Mesothelial cell of epicardium (in vitro differentiated cells): ENCODE results near the gene YWHAB. TPM values are rescaled to one million over a fixed set of nuclear protein-coding genes. Genes with fewer than 3 reads are reported as not detected.
A peak's percentile ranks its signal among the peaks of the same experiment; 100 is the strongest.

Experiments
- DNase-seq, 2 experiments: peaks; one replicate each; pipeline ENCODE4 v3.0.0; 2021; ENCODE audit warnings: low spot score in 2 of 2; ENCODE audit not compliant: unreplicated experiment in 2 of 2
- H3K27ac Mint-ChIP-seq: 2 replicates; pipeline ENCODE4 v1.8.0; 2021; ENCODE audit warnings: mixed read lengths
- H3K27me3 Mint-ChIP-seq: 2 replicates; pipeline ENCODE4 v1.8.0; 2021; ENCODE audit warnings: low read depth, mixed read lengths
- H3K36me3 Mint-ChIP-seq: 2 replicates; pipeline ENCODE4 v1.8.0; 2021; ENCODE audit warnings: mixed read lengths
- H3K4me1 Mint-ChIP-seq: 2 replicates; pipeline ENCODE4 v1.8.0; 2021; ENCODE audit warnings: mixed read lengths
- H3K4me3 Mint-ChIP-seq: 2 replicates; pipeline ENCODE4 v1.8.0; 2021; ENCODE audit warnings: mild to moderate bottlenecking, moderate library complexity, mixed read lengths
- H3K9me3 Mint-ChIP-seq: 2 replicates; pipeline ENCODE4 v1.8.0; 2021; ENCODE audit warnings: mixed read lengths
- CTCF ChIP-seq: fragments of 200-600 bp; sonication (generic); IDR thresholded peaks from one replicate; pipeline ENCODE4 v1.5.0; 2021; ENCODE audit warnings: antibody characterized with exemption; ENCODE audit not compliant: unreplicated experiment
- total RNA-seq: library from RNA; stranded (reverse); gene quantifications from 3 replicates; pipeline ENCODE4 v1.2.1, GENCODE V29; 2021

The YWHAB gene
- total RNA-seq, 1 donor from 2014 or later: 113 TPM

DNA sequence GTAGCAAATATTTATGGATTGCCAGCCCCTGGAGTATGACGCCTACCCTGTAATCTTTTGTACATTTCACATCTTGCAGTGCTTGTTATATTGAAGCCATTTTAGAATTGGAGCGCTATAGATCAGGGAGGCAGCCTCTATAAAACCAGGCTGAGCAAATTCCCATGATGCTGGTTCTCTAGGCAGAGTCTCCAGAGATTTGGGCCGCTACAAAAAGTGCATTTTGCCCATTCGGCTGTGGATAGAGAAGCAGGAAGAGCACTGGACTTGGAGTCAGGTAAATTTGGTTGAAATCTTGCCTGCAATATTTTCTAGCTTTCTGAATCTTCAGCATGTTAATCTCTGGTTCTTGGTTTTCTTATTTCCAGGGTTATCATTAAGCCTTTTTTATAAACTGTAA lies 2.0 kb downstream of the YWHAB start:
- H3K9me3 Mint-ChIP-seq: no peaks in the 10 kb centered on the region
- peaks cover 46% of the 10 kb centered on the region for H3K4me1 Mint-ChIP-seq
- H3K27ac Mint-ChIP-seq: peak overlapping the region; percentile 90

DNA sequence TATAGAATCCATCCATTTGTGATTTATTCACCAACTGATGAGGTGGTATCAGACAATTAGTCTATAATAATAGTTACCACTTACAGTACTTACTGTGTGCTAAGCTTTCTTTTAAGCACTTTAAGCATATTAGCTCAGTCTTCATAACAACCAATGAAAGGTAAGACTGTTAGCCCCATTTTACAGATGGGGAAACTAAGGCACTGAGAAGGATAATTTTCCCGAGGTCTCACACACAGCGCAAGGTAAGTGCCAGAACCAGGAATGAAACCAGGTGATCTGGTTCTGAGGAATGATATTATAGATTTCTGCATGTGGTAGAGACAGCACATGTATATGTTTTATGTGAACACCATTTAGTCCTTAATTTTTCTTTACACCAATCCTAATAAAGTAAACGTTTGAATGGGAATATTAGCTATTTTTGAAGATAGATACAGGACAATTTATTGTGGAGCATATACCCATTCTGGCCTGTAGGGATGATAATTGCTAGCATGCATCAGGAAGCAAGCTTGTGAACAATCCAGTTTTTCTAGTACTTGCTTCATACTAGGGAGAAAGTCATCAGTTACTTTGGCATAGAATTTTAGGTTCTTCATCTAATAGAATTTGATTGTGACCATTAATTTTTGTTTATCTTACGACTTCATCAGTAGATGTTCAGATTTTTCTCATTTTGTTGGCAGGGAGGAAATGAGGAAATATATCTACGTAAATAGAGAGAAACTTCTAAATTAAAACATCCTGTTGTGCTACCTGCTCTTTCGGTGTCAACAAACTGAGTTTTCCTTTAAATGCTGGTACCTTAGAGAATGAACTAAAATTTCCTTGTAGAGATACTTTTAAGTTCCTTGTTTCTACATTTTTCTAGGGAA lies 3.0 kb downstream of the YWHAB start:
- H3K4me3 Mint-ChIP-seq: no peak overlapping the region
- no peaks in the 10 kb centered on the region for H3K27me3 Mint-ChIP-seq
- no peaks in the 10 kb centered on the region for H3K36me3 Mint-ChIP-seq
- peaks cover 46% of the 10 kb centered on the region for H3K4me1 Mint-ChIP-seq
- peak overlapping the region; percentile 70 for H3K27ac Mint-ChIP-seq
- DNase-seq: no peak
- peak; percentile 45 for TF ChIP-seq CTCF
- H3K9me3 Mint-ChIP-seq: no peaks in the 10 kb centered on the region

More for the DNA sequence above, 2.0 kb downstream of the YWHAB start:
- Mint-ChIP-seq H3K4me3 (peak overlapping the region; percentile 91), H3K36me3 (no peaks in the 10 kb centered on the region), H3K27me3 (no peaks in the 10 kb centered on the region)
- no peak for TF ChIP-seq CTCF
- no peak for DNase-seq

- Mint-ChIP-seq H3K4me1 (peaks cover 29% of the 10 kb centered on the region), H3K27me3 (no peaks in the 10 kb centered on the region), H3K9me3 (no peaks in the 10 kb centered on the region), H3K27ac (no peak overlapping the region), H3K4me3 (no peak overlapping the region), H3K36me3 (no peaks in the 10 kb centered on the region)
- TF ChIP-seq CTCF: no peak
- no peak for DNase-seq
Measured at GRCh38 chr20:44891826-44892225, 6.3 kb downstream of the YWHAB start.

DNA sequence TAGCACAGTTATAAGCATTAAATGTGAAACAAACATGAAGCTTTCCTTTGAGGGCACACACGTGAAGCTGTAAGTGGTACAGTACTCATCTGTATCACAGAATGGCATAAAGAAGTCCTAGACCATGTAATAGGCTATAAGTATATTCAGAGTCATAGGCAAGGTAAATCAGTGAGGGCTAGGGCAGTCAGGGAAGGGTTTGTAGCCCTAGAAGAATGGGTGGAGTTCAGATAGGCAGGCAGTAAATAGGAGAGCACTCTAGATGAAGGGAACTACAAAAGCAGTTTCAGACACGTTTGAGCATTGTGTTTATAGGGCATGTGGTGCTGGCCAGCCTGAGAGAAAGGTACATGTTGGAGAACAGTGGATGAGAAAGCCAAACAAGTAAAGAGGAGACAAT lies 9.5 kb downstream of the YWHAB start:
- Mint-ChIP-seq H3K4me1 (peaks cover 2% of the 10 kb centered on the region), H3K36me3 (peaks cover 3% of the 10 kb centered on the region), H3K9me3 (no peaks in the 10 kb centered on the region), H3K27me3 (no peaks in the 10 kb centered on the region), H3K4me3 (no peak overlapping the region), H3K27ac (no peak overlapping the region)
- DNase-seq: no peak
- no peak for TF ChIP-seq CTCF

DNA sequence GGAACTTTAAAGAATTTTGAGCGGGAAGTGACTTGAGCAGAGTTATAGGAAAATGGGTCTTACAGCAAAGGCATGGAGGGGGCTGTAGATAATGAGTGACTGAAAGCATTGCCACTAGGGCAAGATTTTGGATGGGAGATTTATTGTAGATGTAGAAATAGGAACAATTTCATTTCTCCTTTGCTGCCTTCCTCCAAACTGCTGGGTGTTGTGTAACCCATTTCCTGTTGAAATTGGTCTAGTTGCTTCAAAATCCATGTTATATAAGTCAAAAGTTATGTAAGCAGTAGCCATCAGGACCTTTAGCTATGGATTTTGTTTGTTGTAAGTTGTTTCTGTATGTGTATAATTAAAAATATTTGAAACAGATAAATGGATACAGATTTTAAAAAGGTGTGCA lies 11.1 kb downstream of the YWHAB start:
- TF ChIP-seq CTCF: no peak
- DNase-seq: no peak
- H3K27ac Mint-ChIP-seq: no peak overlapping the region

More for the DNA sequence above, 11.1 kb downstream of the YWHAB start:
- H3K4me1 Mint-ChIP-seq: peaks cover 12% of the 10 kb centered on the region
- H3K4me3 Mint-ChIP-seq: no peak overlapping the region
- H3K27me3 Mint-ChIP-seq: no peaks in the 10 kb centered on the region
- no peaks in the 10 kb centered on the region for H3K9me3 Mint-ChIP-seq
- peaks cover 3% of the 10 kb centered on the region for H3K36me3 Mint-ChIP-seq
